GM06990 (cell line): ENCODE data around the gene LAMA1.

ENCODE experiments used
- DNase-seq: peaks from one replicate; pipeline ENCODE4 v3.0.0-alpha.2; 2011; ENCODE audit not compliant: insufficient read length; ENCODE audit errors: extremely low read depth
- H3K27me3 ChIP-seq: replicated peaks from 2 replicates; pipeline ENCODE4 v1.6.0; 2011; ENCODE audit warnings: low read length; ENCODE audit not compliant: control insufficient read depth, insufficient read depth
- H3K36me3 ChIP-seq: 2 replicates; pipeline ENCODE4 v1.5.1; 2011; ENCODE audit warnings: low read length; ENCODE audit not compliant: control insufficient read depth, insufficient read depth
- H3K4me3 ChIP-seq: replicated peaks from 2 replicates; pipeline ENCODE4 v1.5.1; 2011; ENCODE audit warnings: low read depth, mild to moderate bottlenecking, control low read depth, low read length
- CTCF ChIP-seq: IDR thresholded peaks from 2 replicates; pipeline ENCODE4 v1.5.1; 2011; ENCODE audit warnings: low read length, control low read depth, mild to moderate bottlenecking, inconsistent platforms; ENCODE audit not compliant: insufficient read depth, poor library complexity, severe bottlenecking

LAMA1 gene

GRCh38 chr18:6971823-6972478 is 145.6 kb downstream of the LAMA1 start:
- Histone ChIP-seq H3K27me3 (no peaks in the 10 kb centered on the region; the same call in 1 of the 2 replicates), H3K36me3 (no peaks in the 10 kb centered on the region), H3K4me3 (no peak overlapping the region)
- TF ChIP-seq CTCF, result no peak
- no peak for DNase-seq

- H3K4me3 ChIP-seq, result no peak overlapping the region
- H3K36me3 ChIP-seq, result no peaks in the 10 kb centered on the region
- H3K27me3 ChIP-seq, result no peaks in the 10 kb centered on the region
- no peak for TF ChIP-seq CTCF
- DNase-seq, result no peak
These were observed 154.0 kb downstream of the LAMA1 start for GRCh38 chr18:6963452-6964097.

- TF ChIP-seq CTCF, result no peak
- Histone ChIP-seq H3K4me3 (no peak overlapping the region), H3K27me3 (no peaks in the 10 kb centered on the region), H3K36me3 (no peaks in the 10 kb centered on the region)
- no peak for DNase-seq
These were observed 154.8 kb downstream of the LAMA1 start for GRCh38 chr18:6962571-6963451.

GRCh38 chr18:6961331-6961730 is 156.3 kb downstream of the LAMA1 start:
- no peak overlapping the region for H3K4me3 ChIP-seq
- no peaks in the 10 kb centered on the region for H3K27me3 ChIP-seq
- DNase-seq, result no peak
- TF ChIP-seq CTCF, result no peak
- no peaks in the 10 kb centered on the region for H3K36me3 ChIP-seq

- Histone ChIP-seq H3K4me3 (no peak overlapping the region), H3K27me3 (no peaks in the 10 kb centered on the region), H3K36me3 (no peaks in the 10 kb centered on the region)
- DNase-seq, result no peak
- TF ChIP-seq CTCF, result no peak
These were observed 156.9 kb downstream of the LAMA1 start for GRCh38 chr18:6960656-6961055.
